GM12878 (cell line): ENCODE measurements around the gene PDIK1L. TPM values are rescaled to one million over a fixed set of nuclear protein-coding genes. Genes with fewer than 3 reads are reported as not detected.

ENCODE experiments used
- ATAC-seq: fragments of 200-7000 bp; cut with Tn5 transposase; 3 replicates; pipeline ENCODE4 v1.9.1; 2020; ENCODE audit warnings: mild to moderate bottlenecking, moderate library complexity
- BruUV-seq: library from RNA; stranded (reverse); fragments of 400-500 nt; replicated peaks from 2 replicates; lab custom pipeline; 2021; lab: Mats Ljungman, UMichigan
- CTCF ChIA-PET: fragments of 300-600 bp; sonication (Branson Sonifier 250); formaldehyde crosslinking; extraction: SDS; loops from one replicate; lab custom pipeline; 2021; ENCODE audit warnings: inconsistent platforms; lab: Yijun Ruan, JAX
- POLR2A ChIA-PET: fragments of 350-600 bp; formaldehyde crosslinking; extraction: SDS; loops from one replicate; lab custom pipeline; 2021; ENCODE audit warnings: inconsistent platforms; lab: Charles Lee
- RAD21 ChIA-PET: fragments of 300-600 bp; sonication (Branson Sonifier 250); formaldehyde crosslinking; loops from one replicate; lab custom pipeline; 2023; ENCODE audit warnings: antibody characterized with exemption; ENCODE audit not compliant: unreplicated experiment; lab: Charles Lee
- SMC1A ChIA-PET: fragments of 300-600 bp; sonication (Branson Sonifier 250); formaldehyde crosslinking; loops from one replicate; lab custom pipeline; 2023; ENCODE audit not compliant: unreplicated experiment, uncharacterized antibody; lab: Charles Lee
- DNase-seq: peaks from one replicate; pipeline ENCODE4 v3.0.0-alpha.2; 2011; ENCODE audit warnings: low read depth, low spot score
- FAIRE-seq: peaks from 3 replicates; lab custom pipeline; 2011; peaks lifted over from hg19 to GRCh38; lab: Jason Lieb, UNC
- H2AFZ ChIP-seq: 2 replicates; pipeline ENCODE4 v1.6.0; 2011; ENCODE audit warnings: low read depth, low read length, control low read depth; ENCODE audit not compliant: control insufficient read depth
- H3K27ac ChIP-seq: 2 replicates; pipeline ENCODE4 v1.5.1; 2011; ENCODE audit warnings: control low read depth; ENCODE audit not compliant: control insufficient read depth, insufficient read depth
- H3K27me3 ChIP-seq, 2 experiments: replicated peaks in 1 of 2; 2 replicates each; pipeline versions ENCODE4 v1.6.0 to v1.6.1; 2011; ENCODE audit warnings: low read length in 1 of 2; ENCODE audit not compliant: control insufficient read depth in 2 of 2, insufficient read depth in 2 of 2
- H3K36me3 ChIP-seq, 2 experiments: 2 replicates each; pipeline ENCODE4 v1.5.1; 2011; ENCODE audit warnings: low read length in 1 of 2; ENCODE audit not compliant: control insufficient read depth in 2 of 2, insufficient read depth in 2 of 2
- H3K4me1 ChIP-seq: 2 replicates; pipeline ENCODE4 v1.6.1; 2011; ENCODE audit warnings: mild to moderate bottlenecking, low read length, moderate library complexity, mixed read lengths; ENCODE audit not compliant: control insufficient read depth, insufficient read depth
- H3K4me2 ChIP-seq: 2 replicates; pipeline ENCODE4 v1.6.0; 2011; ENCODE audit warnings: control low read depth; ENCODE audit not compliant: control insufficient read depth, insufficient read depth
- H3K4me3 ChIP-seq: fragments of 200-600 bp; sonication (generic); 2 replicates; pipeline ENCODE4 v1.5.1; 2016
- H3K79me2 ChIP-seq: 2 replicates; pipeline ENCODE4 v1.6.0; 2011; ENCODE audit warnings: low read length; ENCODE audit not compliant: control insufficient read depth, insufficient read depth
- H3K9ac ChIP-seq: 2 replicates; pipeline ENCODE4 v1.8.0; 2011; ENCODE audit warnings: low read length, control low read depth, mixed read lengths; ENCODE audit not compliant: control insufficient read depth, insufficient read depth
- H3K9me3 ChIP-seq: replicated peaks from 3 replicates; pipeline ENCODE4 v1.5.1; 2011; ENCODE audit warnings: mild to moderate bottlenecking, low read length; ENCODE audit not compliant: control insufficient read depth, insufficient read depth
- H4K20me1 ChIP-seq: 2 replicates; pipeline ENCODE4 v1.6.0; 2011; ENCODE audit not compliant: control insufficient read depth, insufficient read depth
- CHD4 ChIP-seq: fragments of 200-600 bp; sonication (generic); IDR thresholded peaks from 2 replicates; pipeline ENCODE4 v1.6.1; 2016; ENCODE audit warnings: mild to moderate bottlenecking
- GABPA ChIP-seq: IDR thresholded peaks from 2 replicates; pipeline ENCODE4 v1.6.1; 2014; ENCODE audit warnings: antibody characterized with exemption, low read depth, mild to moderate bottlenecking, inconsistent platforms
- HCFC1 ChIP-seq: fragments of 150-350 bp; IDR thresholded peaks from 2 replicates; pipeline ENCODE4 v1.6.1; 2014; ENCODE audit warnings: low read length
- NFXL1 ChIP-seq: fragments of 450-650 bp; IDR thresholded peaks from 2 replicates; pipeline ENCODE4 v1.6.1; 2017; ENCODE audit warnings: antibody characterized with exemption, mild to moderate bottlenecking, borderline replicate concordance
- POLR2A ChIP-seq: IDR thresholded peaks from 2 replicates; pipeline ENCODE4 v1.6.1; 2011; ENCODE audit warnings: low read depth, mild to moderate bottlenecking, low read length
- SIN3A ChIP-seq: IDR thresholded peaks from 2 replicates; pipeline ENCODE4 v1.6.1; 2012; ENCODE audit warnings: low read depth, low read length, improper control_type of control experiment
- SKIL ChIP-seq: fragments of 450-650 bp; IDR thresholded peaks from 2 replicates; pipeline ENCODE4 v1.6.1; 2017; ENCODE audit warnings: mild to moderate bottlenecking, low read depth, inconsistent platforms; ENCODE audit not compliant: poor library complexity, severe bottlenecking
- ZNF217 ChIP-seq: fragments of 450-650 bp; IDR thresholded peaks from 2 replicates; pipeline ENCODE4 v1.6.1; 2017; ENCODE audit warnings: antibody characterized with exemption, mild to moderate bottlenecking
- ZNF274 ChIP-seq: IDR thresholded peaks from one replicate; pipeline ENCODE4 v1.8.0; 2011; ENCODE audit not compliant: insufficient read length, insufficient read depth
- ZSCAN29 ChIP-seq: fragments of 450-650 bp; IDR thresholded peaks from 2 replicates; pipeline ENCODE4 v1.6.1; 2017; ENCODE audit warnings: mild to moderate bottlenecking, moderate library complexity
- in situ Hi-C: fragments of 300-500 bp; cut with MboI; formaldehyde crosslinking; loops from 9 replicates; pipeline ENCODE4 v1.14.3; 2018; ENCODE audit warnings: mixed read lengths
- intact Hi-C: fragments of 100-400 bp; cut with micrococcal nuclease; formaldehyde crosslinking; loops from one replicate; pipeline ENCODE4 v1.14.2; 2022; ENCODE audit not compliant: unreplicated experiment
- polyA plus RNA-seq, 11 experiments: library from polyadenylated mRNA; depleted of rRNA in 4 of 11; unstranded in 6 of 11; stranded (reverse) in 5 of 11; fragments of >200 nt; fragmentation: Nextera tagmentation in 4 of 11; fragmentation: Illumina TruSeq in 1 of 11; extraction: Ambion mirVana in 4 of 11; extraction: Trizol in 1 of 11; gene quantifications; 1 replicate in 1 of 11; 2 replicates in 10 of 11; pipeline versions ENCODE4 v1.2.1 to v1.2.3, GENCODE V29; 2011 to 2016; ENCODE audit warnings: inconsistent platforms in 2 of 11, missing spikeins in 2 of 11, low read depth in 1 of 11
- total RNA-seq, 4 experiments: library from RNA; depleted of rRNA in 3 of 4; stranded (reverse); fragments of >200 nt in 3 of 4; fragmentation: Illumina TruSeq in 1 of 4; extraction: Trizol in 1 of 4; gene quantifications; 2 replicates each; pipeline versions ENCODE4 v1.2.1 to v1.2.3, GENCODE V29; 2013 to 2021
- TF ChIP-seq, protein P1 (sequence below): fragments of 450-650 bp; IDR thresholded peaks from 2 replicates; pipeline ENCODE4 v1.6.1; 2016; ENCODE audit warnings: mild to moderate bottlenecking, moderate library complexity, borderline replicate concordance
- TF ChIP-seq, protein P2 (sequence below): fragments of 450-650 bp; IDR thresholded peaks from 2 replicates; pipeline ENCODE4 v1.6.1; 2017; ENCODE audit warnings: mild to moderate bottlenecking, moderate library complexity
- TF ChIP-seq, protein P3 (sequence below): IDR thresholded peaks from 2 replicates; pipeline ENCODE4 v1.6.1; 2012; ENCODE audit warnings: low read length, inconsistent platforms

PDIK1L gene
- total and polyA plus RNA-seq, 10 of the 15 experiments (the other 5 are each of a cell fraction or from before 2014, with no cell fraction given) = 4.0 to 15.9 (median 10.5) TPM

DNA sequence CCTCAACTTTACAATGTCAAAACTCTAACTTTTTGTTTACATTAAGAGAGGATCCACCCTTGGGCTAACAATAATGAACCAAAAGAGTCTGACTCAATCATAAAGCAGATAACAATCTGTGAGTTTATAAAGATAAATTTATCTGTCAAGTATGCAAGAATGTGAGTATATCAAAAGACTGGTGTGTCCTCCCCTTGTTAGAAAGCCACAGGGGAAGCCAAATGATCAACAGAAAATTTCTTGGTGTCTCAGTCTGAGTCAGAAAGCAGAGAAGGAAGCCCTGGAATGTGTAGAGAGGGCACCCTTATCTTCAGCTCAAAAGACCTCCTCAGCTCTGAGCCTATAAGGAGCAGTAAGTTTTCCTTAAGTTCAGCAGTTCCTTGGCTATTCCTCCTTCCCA is 13.9 kb upstream of the PDIK1L start:
- RAD21 ChIA-PET = no interaction called here
- Histone ChIP-seq H3K27ac (no peak overlapping the region), H3K4me1 (no peaks in the 10 kb centered on the region), H2AFZ (no peak overlapping the region), H3K4me3 (no peak overlapping the region), H3K4me2 (no peak overlapping the region), H3K9ac (no peak overlapping the region), H3K36me3 (no peaks in the 10 kb centered on the region), H3K27me3 (peaks cover 2 to 7% of the 10 kb centered on the region in 2 experiments; a peak in 2 of 4 replicates), H3K9me3 (no peaks in the 10 kb centered on the region), H4K20me1 (no peaks in the 10 kb centered on the region), H3K79me2 (no peaks in the 10 kb centered on the region)
- in situ Hi-C loops = no loop called here
- intact Hi-C loops = no loop called here
- BruUV-seq = no TSS peak
- ATAC-seq (no peak), DNase-seq (no peak), FAIRE-seq (no peak)
- CTCF ChIA-PET = interaction anchor here (1.3 kb wide), 1 partner anchor 47 kb away, joined by 4 read pairs; no protein-coding TSS in a partner anchor
- SMC1A ChIA-PET = no interaction called here
- POLR2A ChIA-PET = no interaction called here
- no peak for TF ChIP-seq ZSCAN29
- no peak for TF ChIP-seq POLR2A
- TF ChIP-seq SKIL = no peak
- TF ChIP-seq ZNF274 = no peak
- TF ChIP-seq, protein P1, sequence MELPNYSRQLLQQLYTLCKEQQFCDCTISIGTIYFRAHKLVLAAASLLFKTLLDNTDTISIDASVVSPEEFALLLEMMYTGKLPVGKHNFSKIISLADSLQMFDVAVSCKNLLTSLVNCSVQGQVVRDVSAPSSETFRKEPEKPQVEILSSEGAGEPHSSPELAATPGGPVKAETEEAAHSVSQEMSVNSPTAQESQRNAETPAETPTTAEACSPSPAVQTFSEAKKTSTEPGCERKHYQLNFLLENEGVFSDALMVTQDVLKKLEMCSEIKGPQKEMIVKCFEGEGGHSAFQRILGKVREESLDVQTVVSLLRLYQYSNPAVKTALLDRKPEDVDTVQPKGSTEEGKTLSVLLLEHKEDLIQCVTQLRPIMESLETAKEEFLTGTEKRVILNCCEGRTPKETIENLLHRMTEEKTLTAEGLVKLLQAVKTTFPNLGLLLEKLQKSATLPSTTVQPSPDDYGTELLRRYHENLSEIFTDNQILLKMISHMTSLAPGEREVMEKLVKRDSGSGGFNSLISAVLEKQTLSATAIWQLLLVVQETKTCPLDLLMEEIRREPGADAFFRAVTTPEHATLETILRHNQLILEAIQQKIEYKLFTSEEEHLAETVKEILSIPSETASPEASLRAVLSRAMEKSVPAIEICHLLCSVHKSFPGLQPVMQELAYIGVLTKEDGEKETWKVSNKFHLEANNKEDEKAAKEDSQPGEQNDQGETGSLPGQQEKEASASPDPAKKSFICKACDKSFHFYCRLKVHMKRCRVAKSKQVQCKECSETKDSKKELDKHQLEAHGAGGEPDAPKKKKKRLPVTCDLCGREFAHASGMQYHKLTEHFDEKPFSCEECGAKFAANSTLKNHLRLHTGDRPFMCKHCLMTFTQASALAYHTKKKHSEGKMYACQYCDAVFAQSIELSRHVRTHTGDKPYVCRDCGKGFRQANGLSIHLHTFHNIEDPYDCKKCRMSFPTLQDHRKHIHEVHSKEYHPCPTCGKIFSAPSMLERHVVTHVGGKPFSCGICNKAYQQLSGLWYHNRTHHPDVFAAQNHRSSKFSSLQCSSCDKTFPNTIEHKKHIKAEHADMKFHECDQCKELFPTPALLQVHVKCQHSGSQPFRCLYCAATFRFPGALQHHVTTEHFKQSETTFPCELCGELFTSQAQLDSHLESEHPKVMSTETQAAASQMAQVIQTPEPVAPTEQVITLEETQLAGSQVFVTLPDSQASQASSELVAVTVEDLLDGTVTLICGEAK = no peak
- TF ChIP-seq NFXL1 = no peak
- no peak for TF ChIP-seq GABPA
- TF ChIP-seq, protein P2, sequence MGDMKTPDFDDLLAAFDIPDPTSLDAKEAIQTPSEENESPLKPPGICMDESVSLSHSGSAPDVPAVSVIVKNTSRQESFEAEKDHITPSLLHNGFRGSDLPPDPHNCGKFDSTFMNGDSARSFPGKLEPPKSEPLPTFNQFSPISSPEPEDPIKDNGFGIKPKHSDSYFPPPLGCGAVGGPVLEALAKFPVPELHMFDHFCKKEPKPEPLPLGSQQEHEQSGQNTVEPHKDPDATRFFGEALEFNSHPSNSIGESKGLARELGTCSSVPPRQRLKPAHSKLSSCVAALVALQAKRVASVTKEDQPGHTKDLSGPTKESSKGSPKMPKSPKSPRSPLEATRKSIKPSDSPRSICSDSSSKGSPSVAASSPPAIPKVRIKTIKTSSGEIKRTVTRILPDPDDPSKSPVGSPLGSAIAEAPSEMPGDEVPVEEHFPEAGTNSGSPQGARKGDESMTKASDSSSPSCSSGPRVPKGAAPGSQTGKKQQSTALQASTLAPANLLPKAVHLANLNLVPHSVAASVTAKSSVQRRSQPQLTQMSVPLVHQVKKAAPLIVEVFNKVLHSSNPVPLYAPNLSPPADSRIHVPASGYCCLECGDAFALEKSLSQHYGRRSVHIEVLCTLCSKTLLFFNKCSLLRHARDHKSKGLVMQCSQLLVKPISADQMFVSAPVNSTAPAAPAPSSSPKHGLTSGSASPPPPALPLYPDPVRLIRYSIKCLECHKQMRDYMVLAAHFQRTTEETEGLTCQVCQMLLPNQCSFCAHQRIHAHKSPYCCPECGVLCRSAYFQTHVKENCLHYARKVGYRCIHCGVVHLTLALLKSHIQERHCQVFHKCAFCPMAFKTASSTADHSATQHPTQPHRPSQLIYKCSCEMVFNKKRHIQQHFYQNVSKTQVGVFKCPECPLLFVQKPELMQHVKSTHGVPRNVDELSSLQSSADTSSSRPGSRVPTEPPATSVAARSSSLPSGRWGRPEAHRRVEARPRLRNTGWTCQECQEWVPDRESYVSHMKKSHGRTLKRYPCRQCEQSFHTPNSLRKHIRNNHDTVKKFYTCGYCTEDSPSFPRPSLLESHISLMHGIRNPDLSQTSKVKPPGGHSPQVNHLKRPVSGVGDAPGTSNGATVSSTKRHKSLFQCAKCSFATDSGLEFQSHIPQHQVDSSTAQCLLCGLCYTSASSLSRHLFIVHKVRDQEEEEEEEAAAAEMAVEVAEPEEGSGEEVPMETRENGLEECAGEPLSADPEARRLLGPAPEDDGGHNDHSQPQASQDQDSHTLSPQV = no peak
- TF ChIP-seq ZNF217 = no peak
- TF ChIP-seq CHD4 = no peak
- TF ChIP-seq HCFC1 = no peak
- TF ChIP-seq SIN3A = no peak
- TF ChIP-seq, protein P3, sequence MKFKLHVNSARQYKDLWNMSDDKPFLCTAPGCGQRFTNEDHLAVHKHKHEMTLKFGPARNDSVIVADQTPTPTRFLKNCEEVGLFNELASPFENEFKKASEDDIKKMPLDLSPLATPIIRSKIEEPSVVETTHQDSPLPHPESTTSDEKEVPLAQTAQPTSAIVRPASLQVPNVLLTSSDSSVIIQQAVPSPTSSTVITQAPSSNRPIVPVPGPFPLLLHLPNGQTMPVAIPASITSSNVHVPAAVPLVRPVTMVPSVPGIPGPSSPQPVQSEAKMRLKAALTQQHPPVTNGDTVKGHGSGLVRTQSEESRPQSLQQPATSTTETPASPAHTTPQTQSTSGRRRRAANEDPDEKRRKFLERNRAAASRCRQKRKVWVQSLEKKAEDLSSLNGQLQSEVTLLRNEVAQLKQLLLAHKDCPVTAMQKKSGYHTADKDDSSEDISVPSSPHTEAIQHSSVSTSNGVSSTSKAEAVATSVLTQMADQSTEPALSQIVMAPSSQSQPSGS = no peak
